ENCODE measurements around the gene PHACTR3.

PHACTR3 gene

DNA sequence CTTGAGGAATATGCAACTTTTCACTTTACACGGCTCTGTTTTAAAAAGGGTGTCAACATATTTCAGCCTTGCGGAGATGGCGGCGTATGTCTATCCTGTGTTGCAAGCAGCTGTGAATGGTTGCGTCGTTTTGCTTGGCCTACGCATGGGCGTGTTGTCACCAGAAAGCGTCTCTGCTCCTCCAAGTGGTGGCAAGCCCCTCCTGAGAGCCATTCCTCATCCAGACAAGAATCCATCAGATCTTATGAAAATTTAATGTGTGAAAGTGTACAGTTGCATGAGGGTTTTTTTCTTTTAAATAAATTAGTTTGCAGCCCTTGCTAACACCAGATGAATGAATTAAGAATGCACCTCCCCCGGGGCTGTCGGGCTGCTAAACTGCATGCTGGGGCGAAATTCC lies 114.4 kb downstream of the PHACTR3 start:
- Histone ChIP-seq H3K9me3 (ENCODE audit: severe bottlenecking) (peaks cover 2% of the 10 kb centered on the region), H3K27me3 (ENCODE audit: insufficient read depth, poor library complexity, severe bottlenecking) (peaks cover 83% of the 10 kb centered on the region), H3K27ac (ENCODE audit: poor library complexity, severe bottlenecking) (no peak overlapping the region), H3K4me1 (ENCODE audit: insufficient read depth, poor library complexity, severe bottlenecking) (peaks cover 4% of the 10 kb centered on the region), H3K36me3 (ENCODE audit: low read depth) (no peaks in the 10 kb centered on the region), H3K4me3 (ENCODE audit: severe bottlenecking) (no peak overlapping the region)
- ATAC-seq (ENCODE audit: low read depth) (no peak), DNase-seq (ENCODE audit: low spot score) (no peak)
- TF ChIP-seq, protein P1, sequence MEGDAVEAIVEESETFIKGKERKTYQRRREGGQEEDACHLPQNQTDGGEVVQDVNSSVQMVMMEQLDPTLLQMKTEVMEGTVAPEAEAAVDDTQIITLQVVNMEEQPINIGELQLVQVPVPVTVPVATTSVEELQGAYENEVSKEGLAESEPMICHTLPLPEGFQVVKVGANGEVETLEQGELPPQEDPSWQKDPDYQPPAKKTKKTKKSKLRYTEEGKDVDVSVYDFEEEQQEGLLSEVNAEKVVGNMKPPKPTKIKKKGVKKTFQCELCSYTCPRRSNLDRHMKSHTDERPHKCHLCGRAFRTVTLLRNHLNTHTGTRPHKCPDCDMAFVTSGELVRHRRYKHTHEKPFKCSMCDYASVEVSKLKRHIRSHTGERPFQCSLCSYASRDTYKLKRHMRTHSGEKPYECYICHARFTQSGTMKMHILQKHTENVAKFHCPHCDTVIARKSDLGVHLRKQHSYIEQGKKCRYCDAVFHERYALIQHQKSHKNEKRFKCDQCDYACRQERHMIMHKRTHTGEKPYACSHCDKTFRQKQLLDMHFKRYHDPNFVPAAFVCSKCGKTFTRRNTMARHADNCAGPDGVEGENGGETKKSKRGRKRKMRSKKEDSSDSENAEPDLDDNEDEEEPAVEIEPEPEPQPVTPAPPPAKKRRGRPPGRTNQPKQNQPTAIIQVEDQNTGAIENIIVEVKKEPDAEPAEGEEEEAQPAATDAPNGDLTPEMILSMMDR (IDR thresholded peaks at IDR 0.05; ENCODE audit: poor library complexity, severe bottlenecking) = no peak

DNA sequence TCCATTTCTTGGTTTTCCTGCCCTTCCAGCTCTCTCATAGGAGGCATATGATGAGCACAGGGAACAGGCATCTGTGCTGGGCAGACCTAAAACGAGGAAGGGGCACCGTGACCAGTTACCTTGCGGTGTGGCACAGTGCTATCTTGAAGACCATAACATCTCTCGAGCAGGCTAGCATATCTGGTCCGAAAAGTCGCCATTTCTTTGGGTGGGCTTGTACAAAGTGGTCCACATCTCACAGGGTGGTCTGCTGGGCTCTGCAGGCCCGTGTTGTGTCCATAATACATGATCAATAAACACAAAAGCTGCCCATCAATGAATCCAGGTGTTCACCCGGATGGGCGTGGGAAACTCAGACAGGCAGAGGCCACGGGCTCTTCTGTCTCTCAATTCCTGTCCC lies 115.7 kb downstream of the PHACTR3 start:
- Histone ChIP-seq H3K27ac (ENCODE audit: poor library complexity, severe bottlenecking) (no peak overlapping the region), H3K27me3 (ENCODE audit: insufficient read depth, poor library complexity, severe bottlenecking) (peaks cover 83% of the 10 kb centered on the region), H3K36me3 (ENCODE audit: low read depth) (no peaks in the 10 kb centered on the region)

DNA sequence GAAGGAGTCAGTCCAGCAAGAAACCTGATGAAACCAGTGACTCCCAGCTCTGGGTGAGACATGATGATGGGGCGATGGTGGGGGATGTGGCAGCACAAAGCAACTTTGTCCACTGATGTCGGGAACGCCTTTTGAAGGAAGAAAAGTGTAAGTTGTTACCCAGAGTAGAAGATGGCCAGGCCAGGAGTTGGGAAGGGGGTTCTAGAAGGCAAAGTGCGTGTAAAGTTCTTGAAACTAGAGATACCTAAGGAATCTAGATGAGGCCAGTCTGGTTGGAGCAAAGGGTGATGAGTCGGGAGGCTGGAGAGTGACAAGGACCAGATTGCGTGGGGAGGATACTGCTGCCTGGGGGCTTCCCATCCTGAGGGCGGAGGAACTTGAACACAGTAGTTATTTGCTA lies 117.0 kb downstream of the PHACTR3 start:
- H3K9me3 ChIP-seq (ENCODE audit: severe bottlenecking) = no peaks in the 10 kb centered on the region
- TF ChIP-seq, protein P1 (IDR thresholded peaks at IDR 0.05; ENCODE audit: poor library complexity, severe bottlenecking) = no peak

More for the DNA sequence above, 115.7 kb downstream of the PHACTR3 start:
- H3K9me3 ChIP-seq (ENCODE audit: severe bottlenecking) = no peaks in the 10 kb centered on the region
- no peak for DNase-seq (ENCODE audit: low spot score)
- no peak overlapping the region for H3K4me3 ChIP-seq (ENCODE audit: severe bottlenecking)
- ATAC-seq (ENCODE audit: low read depth) = no peak
- TF ChIP-seq, protein P1 (IDR thresholded peaks at IDR 0.05; ENCODE audit: poor library complexity, severe bottlenecking) = no peak
- no peaks in the 10 kb centered on the region for H3K4me1 ChIP-seq (ENCODE audit: insufficient read depth, poor library complexity, severe bottlenecking)

DNA sequence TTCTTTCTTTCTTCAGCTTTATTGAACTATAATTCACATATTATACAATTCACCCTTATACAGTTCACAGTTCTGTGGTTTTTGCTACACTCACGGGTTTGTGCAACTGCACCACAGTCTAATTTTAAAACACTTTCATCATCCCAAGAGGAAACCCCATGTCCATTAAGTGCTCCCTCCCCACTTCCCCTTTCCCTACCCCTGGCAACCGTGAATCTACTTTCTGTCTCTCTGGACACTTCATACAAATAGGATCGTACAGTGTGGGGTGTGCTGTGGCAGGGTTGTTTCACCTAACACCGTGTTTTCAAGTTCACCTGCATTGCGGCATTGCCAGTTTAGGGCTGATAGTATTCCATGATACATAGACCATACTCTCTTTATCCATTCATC lies 118.8 kb downstream of the PHACTR3 start:
- Histone ChIP-seq H3K4me1 (ENCODE audit: insufficient read depth, poor library complexity, severe bottlenecking) (no peaks in the 10 kb centered on the region), H3K4me3 (ENCODE audit: severe bottlenecking) (no peak overlapping the region), H3K9me3 (ENCODE audit: severe bottlenecking) (no peaks in the 10 kb centered on the region), H3K27ac (ENCODE audit: poor library complexity, severe bottlenecking) (no peak overlapping the region), H3K36me3 (ENCODE audit: low read depth) (no peaks in the 10 kb centered on the region), H3K27me3 (ENCODE audit: insufficient read depth, poor library complexity, severe bottlenecking) (peaks cover 79% of the 10 kb centered on the region)
- ATAC-seq (ENCODE audit: low read depth) = no peak
- TF ChIP-seq, protein P1 (IDR thresholded peaks at IDR 0.05; ENCODE audit: poor library complexity, severe bottlenecking) = no peak
- no peak for DNase-seq (ENCODE audit: low spot score)

More for the DNA sequence above, 117.0 kb downstream of the PHACTR3 start:
- Histone ChIP-seq H3K27me3 (ENCODE audit: insufficient read depth, poor library complexity, severe bottlenecking) (peaks cover 77% of the 10 kb centered on the region), H3K27ac (ENCODE audit: poor library complexity, severe bottlenecking) (no peak overlapping the region), H3K4me1 (ENCODE audit: insufficient read depth, poor library complexity, severe bottlenecking) (no peaks in the 10 kb centered on the region), H3K4me3 (ENCODE audit: severe bottlenecking) (no peak overlapping the region), H3K36me3 (ENCODE audit: low read depth) (no peaks in the 10 kb centered on the region)
- ATAC-seq (ENCODE audit: low read depth) (no peak), DNase-seq (ENCODE audit: low spot score) (no peak)

DNA sequence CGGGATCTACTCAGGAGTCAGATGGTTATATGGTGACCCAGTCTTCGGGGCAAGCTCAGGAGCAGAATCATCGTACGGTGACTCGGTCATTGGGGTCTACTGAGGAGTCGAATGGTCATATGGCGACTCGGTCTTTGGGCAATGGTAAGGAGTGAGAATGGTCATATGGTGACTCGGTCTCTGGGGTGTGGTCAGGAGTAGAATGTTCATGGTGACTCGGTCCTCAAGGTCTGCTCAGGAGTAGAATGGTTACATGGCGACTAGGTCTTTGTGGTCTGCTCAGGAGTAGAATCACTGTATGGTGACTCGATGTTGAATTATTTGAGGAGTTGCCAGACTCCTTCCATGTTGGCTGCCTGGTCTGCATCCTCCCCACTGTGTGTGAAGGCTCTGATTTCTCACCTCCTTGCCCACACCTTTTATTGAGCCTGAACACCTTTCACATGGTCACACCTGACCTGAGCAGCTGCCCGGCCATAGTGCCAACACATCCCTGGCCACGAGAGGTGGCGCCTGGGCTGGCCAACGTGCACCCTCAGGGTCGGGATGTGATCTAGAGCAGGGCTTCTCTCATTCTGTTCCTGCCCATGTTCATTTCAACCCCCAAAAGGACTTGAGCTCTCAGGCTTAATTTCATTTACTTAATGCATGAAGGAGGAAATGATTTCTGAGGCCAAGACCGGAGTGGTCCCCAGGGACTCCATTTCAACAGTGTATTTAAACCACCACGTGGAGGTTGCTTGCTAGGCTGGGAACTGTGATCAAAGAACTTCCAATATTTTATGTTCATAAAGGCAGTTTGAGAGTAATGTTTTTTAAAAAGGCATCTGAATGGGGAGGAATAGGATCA lies 119.5 kb downstream of the PHACTR3 start:
- DNase-seq (ENCODE audit: low spot score) = peak; percentile 68
- ATAC-seq (ENCODE audit: low read depth) = peak; percentile 23; the same call in 1 of the 3 replicates
- no peak overlapping the region for H3K27ac ChIP-seq (ENCODE audit: poor library complexity, severe bottlenecking)

More for the DNA sequence above, 119.5 kb downstream of the PHACTR3 start:
- no peak overlapping the region for H3K4me3 ChIP-seq (ENCODE audit: severe bottlenecking)
- H3K27me3 ChIP-seq (ENCODE audit: insufficient read depth, poor library complexity, severe bottlenecking) = peaks cover 79% of the 10 kb centered on the region
- TF ChIP-seq, protein P1 (IDR thresholded peaks at IDR 0.05; ENCODE audit: poor library complexity, severe bottlenecking) = no peak
- H3K9me3 ChIP-seq (ENCODE audit: severe bottlenecking) = no peaks in the 10 kb centered on the region
- no peaks in the 10 kb centered on the region for H3K36me3 ChIP-seq (ENCODE audit: low read depth)
- H3K4me1 ChIP-seq (ENCODE audit: insufficient read depth, poor library complexity, severe bottlenecking) = no peaks in the 10 kb centered on the region
